OCI-LY3 (cell line): ENCODE results near the gene GPRIN2.

Experiments
- CTCF ChIP-seq: fragments of 200-600, 300-600 bp; sonication (generic); IDR thresholded peaks from 2 replicates; pipeline ENCODE4 v1.5.1; 2014; ENCODE audit warnings: antibody characterized with exemption, low read length, low read depth
- EZH2phosphoT487 ChIP-seq: fragments of 200-600 bp; shearing (Covaris generic); IDR thresholded peaks from 2 replicates; pipeline ENCODE4 v1.6.1; 2018; ENCODE audit warnings: antibody characterized with exemption, mixed run types, low read depth

GRCh38 chr10:46560952-46561351 lies 4.5 kb upstream of the GPRIN2 start:
- no peak for TF ChIP-seq CTCF
- TF ChIP-seq EZH2phosphoT487, result no peak
